ENCODE data around the gene THSD8.

THSD8 gene

DNA sequence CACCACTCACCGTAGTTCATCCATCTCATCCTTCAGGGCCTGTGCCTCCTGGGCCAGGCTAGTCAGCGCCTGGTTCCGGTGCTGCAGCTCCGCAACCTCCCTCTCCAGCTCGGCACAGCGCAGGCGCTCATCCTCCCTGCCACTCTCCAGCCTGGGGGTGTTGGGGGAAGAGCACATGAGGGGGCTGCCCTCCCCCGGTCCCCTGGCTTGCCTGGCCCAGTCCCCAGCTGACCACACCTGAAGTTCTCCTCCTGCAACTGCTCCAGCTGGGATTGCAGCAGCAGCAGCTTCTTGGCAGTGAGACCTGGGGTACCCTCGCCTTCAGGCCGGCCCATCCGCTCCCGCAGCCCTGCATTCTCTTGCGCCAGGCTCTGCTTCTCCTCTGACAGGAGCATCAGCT lies 30.9 kb upstream of the THSD8 start:
- no peak overlapping the region for H3K4me2 ChIP-seq (ENCODE audit: low read length)
- no peak overlapping the region for H2BK12ac ChIP-seq (ENCODE audit: low read length)
- peaks cover 38 to 45% of the 10 kb centered on the region in 2 experiments for H3K36me3 ChIP-seq (ENCODE audit: control insufficient read depth in 1 of 2, insufficient read depth in 2 of 2, low read length in 2 of 2)
- H3K14ac ChIP-seq (ENCODE audit: low read length), result no peak overlapping the region
- no peak overlapping the region for H4K12ac ChIP-seq (ENCODE audit: low read depth, low read length)
- no peak overlapping the region for H3K4me3 ChIP-seq (ENCODE audit: low read depth, low read length)
- H3K18ac ChIP-seq (ENCODE audit: low read length), result no peak overlapping the region
- H3K79me2 ChIP-seq (ENCODE audit: control insufficient read depth, insufficient read depth, low read length, poor library complexity), result peaks cover 3% of the 10 kb centered on the region
- no peak overlapping the region for H3K23ac ChIP-seq (ENCODE audit: low read length)
- no CpG with 5 or more reads among the region's 13 CpGs for WGBS (ENCODE audit: extremely low coverage, insufficient coverage, insufficient read length)
- no peak overlapping the region for H2BK5ac ChIP-seq (ENCODE audit: low read depth, low read length, poor library complexity)
- no peak overlapping the region for H2AK5ac ChIP-seq (ENCODE audit: low read length)
- H3K4ac ChIP-seq (ENCODE audit: low read depth, low read length), result no peak overlapping the region
- H3K4me1 ChIP-seq (ENCODE audit: control insufficient read depth in 1 of 2, insufficient read depth in 2 of 2, low read length in 2 of 2), result peaks cover 9 to 16% of the 10 kb centered on the region in 2 experiments
- no peak overlapping the region for H3K9ac ChIP-seq (ENCODE audit: low read length)
- no peak overlapping the region for H3K27ac ChIP-seq (ENCODE audit: low read depth, low read length)
- peaks cover 6% of the 10 kb centered on the region for H3K79me1 ChIP-seq (ENCODE audit: low read length)
- no peaks in the 10 kb centered on the region for H3K27me3 ChIP-seq (ENCODE audit: insufficient read depth, low read length)
- no peak overlapping the region for H4K8ac ChIP-seq (ENCODE audit: low read depth, low read length)
- H4K91ac ChIP-seq (ENCODE audit: low read depth, low read length), result no peak overlapping the region
- no peak for DNase-seq
- no peak overlapping the region for H2BK120ac ChIP-seq (ENCODE audit: insufficient read depth, low read length, poor library complexity)
- H2AFZ ChIP-seq (ENCODE audit: insufficient read depth, low read length, poor library complexity), result no peak overlapping the region
- H3K9me3 ChIP-seq (ENCODE audit: insufficient read depth, low read depth, low read length), result no peaks in the 10 kb centered on the region

DNA sequence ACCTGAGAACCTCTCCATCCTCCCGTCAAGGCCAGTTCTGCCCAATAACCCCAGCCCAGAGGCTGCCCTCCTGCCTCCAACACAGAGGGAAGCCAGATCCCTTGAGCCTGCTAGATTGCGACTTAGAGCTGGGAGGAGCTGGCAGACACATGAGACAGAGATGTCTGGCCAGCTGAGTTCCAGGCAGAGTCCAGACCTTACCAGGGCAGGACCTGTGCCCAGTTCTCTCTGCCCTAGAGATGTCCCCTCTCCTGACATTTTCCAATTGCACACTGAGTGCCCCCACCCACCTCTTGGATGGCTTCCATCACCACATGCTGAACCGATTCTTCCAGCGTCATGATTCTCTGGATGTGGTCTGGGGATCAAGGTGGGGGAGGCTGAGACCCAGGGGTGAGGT lies 29.5 kb upstream of the THSD8 start:
- no peaks in the 10 kb centered on the region for H3K9me3 ChIP-seq (ENCODE audit: insufficient read depth, low read depth, low read length)
- H3K4me2 ChIP-seq (ENCODE audit: low read length), result no peak overlapping the region
- H3K23ac ChIP-seq (ENCODE audit: low read length), result no peak overlapping the region
- no peak overlapping the region for H2BK120ac ChIP-seq (ENCODE audit: insufficient read depth, low read length, poor library complexity)
- no peak overlapping the region for H3K27ac ChIP-seq (ENCODE audit: low read depth, low read length)
- peaks cover 11 to 18% of the 10 kb centered on the region in 2 experiments for H3K4me1 ChIP-seq (ENCODE audit: control insufficient read depth in 1 of 2, insufficient read depth in 2 of 2, low read length in 2 of 2)
- no peak overlapping the region for H2AK5ac ChIP-seq (ENCODE audit: low read length)
- no CpG with 5 or more reads among the region's 4 CpGs for WGBS (ENCODE audit: extremely low coverage, insufficient coverage, insufficient read length)
- H2AFZ ChIP-seq (ENCODE audit: insufficient read depth, low read length, poor library complexity), result no peak overlapping the region
- H3K79me1 ChIP-seq (ENCODE audit: low read length), result peaks cover 7% of the 10 kb centered on the region
- H3K4ac ChIP-seq (ENCODE audit: low read depth, low read length), result no peak overlapping the region
- H4K8ac ChIP-seq (ENCODE audit: low read depth, low read length), result no peak overlapping the region
- H4K12ac ChIP-seq (ENCODE audit: low read depth, low read length), result no peak overlapping the region
- no peak overlapping the region for H3K4me3 ChIP-seq (ENCODE audit: low read depth, low read length)
- no peak overlapping the region for H3K9ac ChIP-seq (ENCODE audit: low read length)
- peaks cover 3% of the 10 kb centered on the region for H3K79me2 ChIP-seq (ENCODE audit: control insufficient read depth, insufficient read depth, low read length, poor library complexity)
- no peak overlapping the region for H3K18ac ChIP-seq (ENCODE audit: low read length)
- H3K14ac ChIP-seq (ENCODE audit: low read length), result no peak overlapping the region
- no peak overlapping the region for H2BK5ac ChIP-seq (ENCODE audit: low read depth, low read length, poor library complexity)
- H4K91ac ChIP-seq (ENCODE audit: low read depth, low read length), result no peak overlapping the region
- H2BK12ac ChIP-seq (ENCODE audit: low read length), result no peak overlapping the region
- no peaks in the 10 kb centered on the region for H3K27me3 ChIP-seq (ENCODE audit: insufficient read depth, low read length)
- peaks cover 29 to 37% of the 10 kb centered on the region in 2 experiments for H3K36me3 ChIP-seq (ENCODE audit: control insufficient read depth in 1 of 2, insufficient read depth in 2 of 2, low read length in 2 of 2)
- DNase-seq, result no peak

DNA sequence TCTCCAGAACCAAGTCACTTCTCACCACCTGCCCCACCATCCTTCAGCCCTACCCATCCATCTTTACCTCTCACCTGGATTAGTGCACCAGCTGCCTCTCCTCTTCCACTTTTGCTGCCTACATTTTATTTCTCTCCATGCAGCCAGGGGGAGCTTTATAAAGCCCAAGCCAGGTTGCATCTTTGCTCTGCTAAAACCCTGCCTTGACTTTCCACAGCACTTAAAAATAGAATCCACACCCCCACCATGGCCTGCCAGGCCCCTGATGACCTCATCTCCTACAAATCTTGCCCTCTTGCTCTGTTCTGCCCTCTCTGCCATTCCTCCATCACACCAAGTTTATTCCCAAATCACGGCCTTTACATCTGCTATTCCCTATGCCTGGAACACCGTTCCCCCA lies 28.3 kb upstream of the THSD8 start:
- Histone ChIP-seq H3K79me2 (ENCODE audit: control insufficient read depth, insufficient read depth, low read length, poor library complexity) (peaks cover 6% of the 10 kb centered on the region), H2BK12ac (ENCODE audit: low read length) (no peak overlapping the region), H3K4me3 (ENCODE audit: low read depth, low read length) (no peak overlapping the region), H2AFZ (ENCODE audit: insufficient read depth, low read length, poor library complexity) (no peak overlapping the region), H2AK5ac (ENCODE audit: low read length) (no peak overlapping the region), H4K8ac (ENCODE audit: low read depth, low read length) (no peak overlapping the region), H3K4ac (ENCODE audit: low read depth, low read length) (no peak overlapping the region), H3K4me2 (ENCODE audit: low read length) (no peak overlapping the region), H4K12ac (ENCODE audit: low read depth, low read length) (no peak overlapping the region), H3K9me3 (ENCODE audit: insufficient read depth, low read depth, low read length) (no peaks in the 10 kb centered on the region), H2BK120ac (ENCODE audit: insufficient read depth, low read length, poor library complexity) (no peak overlapping the region), H2BK5ac (ENCODE audit: low read depth, low read length, poor library complexity) (no peak overlapping the region), H3K14ac (ENCODE audit: low read length) (no peak overlapping the region), H3K9ac (ENCODE audit: low read length) (no peak overlapping the region), H3K23ac (ENCODE audit: low read length) (no peak overlapping the region), H3K79me1 (ENCODE audit: low read length) (peaks cover 17% of the 10 kb centered on the region), H4K91ac (ENCODE audit: low read depth, low read length) (no peak overlapping the region), H3K36me3 (ENCODE audit: control insufficient read depth in 1 of 2, insufficient read depth in 2 of 2, low read length in 2 of 2) (peaks cover 21 to 29% of the 10 kb centered on the region in 2 experiments), H3K27ac (ENCODE audit: low read depth, low read length) (no peak overlapping the region), H3K18ac (ENCODE audit: low read length) (no peak overlapping the region), H3K4me1 (ENCODE audit: control insufficient read depth in 1 of 2, insufficient read depth in 2 of 2, low read length in 2 of 2) (peaks cover 15 to 25% of the 10 kb centered on the region in 2 experiments), H3K27me3 (ENCODE audit: insufficient read depth, low read length) (no peaks in the 10 kb centered on the region)
- no peak for DNase-seq
- WGBS (ENCODE audit: extremely low coverage, insufficient coverage, insufficient read length), result no CpG with 5 or more reads among the region's 2 CpGs

DNA sequence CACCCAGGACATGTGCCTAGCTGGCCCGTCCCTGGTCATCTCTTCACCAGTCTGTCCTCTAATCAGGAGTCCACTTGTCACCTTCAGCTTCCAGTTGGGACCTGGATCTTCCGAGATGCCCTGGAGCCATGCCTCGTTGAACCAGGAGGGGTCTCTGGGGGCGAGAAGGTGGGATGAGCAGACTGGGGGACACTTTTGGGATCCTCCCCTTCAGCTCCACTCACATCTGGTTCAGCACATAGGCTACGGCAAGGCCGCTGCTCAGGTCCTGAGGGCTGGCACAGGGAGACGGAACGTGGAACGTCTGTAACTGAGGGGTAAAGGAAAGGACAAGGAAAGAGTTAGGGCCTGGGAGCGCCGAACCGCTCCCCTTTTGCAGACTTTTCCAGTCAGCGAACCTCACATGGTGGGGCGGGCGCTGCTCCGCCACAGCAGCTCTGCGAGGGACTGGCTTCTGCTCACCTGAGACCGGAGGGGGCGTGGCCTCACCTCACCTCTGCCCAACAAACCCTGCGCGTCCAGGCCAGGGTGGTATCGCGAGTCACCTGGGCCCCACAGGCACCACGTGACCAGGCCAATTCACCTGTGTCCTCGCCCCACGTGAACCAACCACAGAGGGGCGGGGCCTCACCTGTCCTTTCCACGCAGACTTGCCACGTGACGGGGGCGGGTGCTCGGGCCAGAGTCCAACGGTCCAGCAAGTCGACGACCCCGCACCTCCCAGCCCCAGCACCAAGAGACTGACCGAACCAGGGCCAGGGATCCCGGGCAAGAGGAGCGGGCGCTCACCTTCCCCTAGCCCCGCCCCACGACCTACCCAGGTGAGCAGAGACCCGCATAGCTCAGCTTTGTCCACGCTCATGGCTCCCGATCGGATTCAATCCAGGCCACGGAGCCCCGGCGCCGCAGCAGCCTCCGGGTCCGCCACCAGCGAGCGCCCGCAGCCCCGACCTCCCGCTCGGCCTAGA lies 27.0 kb upstream of the THSD8 start, which contains the start of gene HOOK2:
Gene HOOK2 (minus strand): TSS at position 965 of the 968 bp plus-strand sequence. CDS start 103 bp downstream, at position 862.
- peak within 1 kb of the TSS; percentile 89 for H4K8ac ChIP-seq (ENCODE audit: low read depth, low read length)
- peaks cover 22 to 33% of the 10 kb centered on the region in 2 experiments for H3K4me1 ChIP-seq (ENCODE audit: control insufficient read depth in 1 of 2, insufficient read depth in 2 of 2, low read length in 2 of 2)
- peak within 1 kb of the TSS; percentile 96 for H3K27ac ChIP-seq (ENCODE audit: low read depth, low read length)
- H3K4me3 ChIP-seq (ENCODE audit: low read depth, low read length), result peak within 1 kb of the TSS; percentile 83
- no peak within 1 kb of the TSS for H3K23ac ChIP-seq (ENCODE audit: low read length)
- peak within 1 kb of the TSS; percentile 91 for H3K9ac ChIP-seq (ENCODE audit: low read length)
- WGBS (ENCODE audit: extremely low coverage, insufficient coverage, insufficient read length), result no CpG with 5 or more reads among the region's 58 CpGs
- peak within 1 kb of the TSS; percentile 25 for H2BK12ac ChIP-seq (ENCODE audit: low read length)
- H4K12ac ChIP-seq (ENCODE audit: low read depth, low read length), result peak within 1 kb of the TSS; percentile 84
- peak within 1 kb of the TSS; percentile 88 for H3K4me2 ChIP-seq (ENCODE audit: low read length)
- H2BK5ac ChIP-seq (ENCODE audit: low read depth, low read length, poor library complexity), result peak within 1 kb of the TSS; percentile 86
- peaks cover 15 to 21% of the 10 kb centered on the region in 2 experiments for H3K36me3 ChIP-seq (ENCODE audit: control insufficient read depth in 1 of 2, insufficient read depth in 2 of 2, low read length in 2 of 2)
- H2AK5ac ChIP-seq (ENCODE audit: low read length), result peak within 1 kb of the TSS; percentile 67
- peak within 1 kb of the TSS; percentile 88 for H3K14ac ChIP-seq (ENCODE audit: low read length)
- DNase-seq, result peak; percentile 96 to 97
- H3K4ac ChIP-seq (ENCODE audit: low read depth, low read length), result peak within 1 kb of the TSS; percentile 80
- no peaks in the 10 kb centered on the region for H3K9me3 ChIP-seq (ENCODE audit: insufficient read depth, low read depth, low read length)
- peak within 1 kb of the TSS; percentile 88 for H2BK120ac ChIP-seq (ENCODE audit: insufficient read depth, low read length, poor library complexity)
- H3K27me3 ChIP-seq (ENCODE audit: insufficient read depth, low read length), result no peaks in the 10 kb centered on the region
- H3K79me1 ChIP-seq (ENCODE audit: low read length), result peaks cover 26% of the 10 kb centered on the region
- H2AFZ ChIP-seq (ENCODE audit: insufficient read depth, low read length, poor library complexity), result peak within 1 kb of the TSS; percentile 72
- H4K91ac ChIP-seq (ENCODE audit: low read depth, low read length), result peak within 1 kb of the TSS; percentile 96
- H3K18ac ChIP-seq (ENCODE audit: low read length), result peak within 1 kb of the TSS; percentile 88
- peaks cover 6% of the 10 kb centered on the region for H3K79me2 ChIP-seq (ENCODE audit: control insufficient read depth, insufficient read depth, low read length, poor library complexity)
